Astrocyte of the hippocampus (primary cell): ENCODE measurements around the gene IPPK.
"Not testable (repeated sequence)": the region's sequence is repeated elsewhere in the genome, so short reads cannot be mapped to it uniquely, and the experiment has no call there.

Experiments
- DNase-seq: peaks from one replicate; pipeline ENCODE4 v3.0.0; 2011; ENCODE audit warnings: low read depth, low spot score

IPPK gene

DNA sequence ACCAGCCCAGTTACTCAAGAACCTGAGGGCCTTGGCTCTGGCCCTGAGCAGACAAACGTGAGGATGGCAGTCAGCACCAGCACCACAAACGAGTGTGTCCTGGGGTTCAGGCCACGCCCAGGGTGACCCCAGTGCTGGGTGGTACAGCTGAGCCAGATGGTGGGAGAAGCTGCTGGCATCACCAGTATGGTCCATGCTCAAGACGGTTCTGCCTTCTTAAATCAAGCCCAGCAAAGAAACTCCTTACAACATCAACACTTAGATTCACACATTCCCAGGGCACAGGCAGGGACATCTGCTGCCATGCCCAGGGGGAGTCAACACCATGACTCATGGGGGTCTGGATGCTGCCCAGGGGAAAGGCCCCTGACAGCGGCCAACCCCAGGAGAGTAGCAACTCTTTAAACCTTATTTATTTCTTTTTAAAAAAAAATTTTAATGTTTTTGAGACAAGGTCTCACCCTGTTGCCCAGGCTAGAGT is 31.3 kb downstream of the IPPK start:
- no peak for DNase-seq

GRCh38 chr9:92637886-92638620 is 31.9 kb downstream of the IPPK start:
- DNase-seq = no peak

GRCh38 chr9:92637326-92637725 is 32.6 kb downstream of the IPPK start:
- no peak for DNase-seq

DNA sequence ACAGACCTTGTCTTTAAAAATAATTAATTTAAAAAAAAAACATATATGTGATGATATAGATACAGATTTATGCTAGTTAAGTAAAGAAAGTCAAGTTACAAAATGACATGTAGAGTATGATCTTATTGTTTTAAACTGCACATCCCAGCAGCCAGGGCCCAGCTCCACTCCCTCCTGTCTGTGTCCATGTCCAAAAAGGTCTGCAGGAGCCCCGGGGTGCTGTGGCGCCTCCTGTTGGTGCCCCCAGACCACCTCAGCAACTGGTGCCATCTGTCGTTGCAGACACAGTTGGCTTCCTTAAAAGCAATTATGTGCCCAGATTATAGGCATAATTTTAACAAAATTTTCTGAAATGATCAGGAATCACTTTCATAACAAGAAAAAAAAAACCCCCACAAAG is 33.3 kb downstream of the IPPK start:
- no peak for DNase-seq

- DNase-seq = no peak
Observed at GRCh38 chr9:92635760-92636159, 34.2 kb downstream of the IPPK start.

DNA sequence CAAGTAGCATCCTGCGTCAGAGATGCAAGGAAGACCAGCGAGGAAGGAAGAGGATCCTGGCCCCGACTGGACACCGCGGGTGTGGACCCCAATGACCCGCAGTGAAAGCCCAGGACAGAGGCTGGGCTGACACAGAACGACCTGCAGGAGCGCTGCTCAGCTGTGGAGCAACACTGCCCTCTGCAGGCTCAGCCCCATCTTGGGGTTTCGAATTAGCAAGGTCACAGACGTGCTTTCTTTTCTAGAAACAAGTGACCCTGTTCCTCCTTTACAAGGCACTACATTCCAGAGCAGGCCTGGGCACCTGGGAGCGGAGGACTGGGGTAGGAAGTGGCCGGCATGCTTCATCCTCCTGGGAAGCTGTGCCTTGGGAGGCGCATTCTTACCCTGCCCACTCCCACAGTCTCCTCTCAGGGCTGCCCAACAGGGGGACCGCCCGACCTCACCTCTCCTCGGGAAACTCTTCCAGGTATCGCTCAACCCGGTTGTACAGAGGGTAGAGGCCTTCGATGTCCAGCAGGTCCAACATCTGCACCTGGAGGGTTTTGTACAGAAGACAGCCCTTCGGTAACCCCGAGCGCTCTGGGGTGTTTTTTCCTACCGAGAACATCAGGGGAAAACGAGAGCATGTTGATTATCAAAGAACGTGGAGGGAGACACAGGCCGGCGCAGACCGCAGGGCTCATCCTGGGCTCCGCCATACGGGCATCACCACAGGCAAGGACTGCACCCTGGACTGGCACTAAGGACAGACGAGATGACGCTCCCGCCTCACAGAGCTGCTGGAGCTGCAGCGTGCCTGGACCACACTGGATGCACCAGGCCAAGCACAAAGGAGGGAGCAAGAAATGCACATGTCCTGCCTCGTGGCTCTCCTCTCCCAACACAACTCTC is 35.0 kb downstream of the IPPK start:
- peak; percentile 84 for DNase-seq

DNA sequence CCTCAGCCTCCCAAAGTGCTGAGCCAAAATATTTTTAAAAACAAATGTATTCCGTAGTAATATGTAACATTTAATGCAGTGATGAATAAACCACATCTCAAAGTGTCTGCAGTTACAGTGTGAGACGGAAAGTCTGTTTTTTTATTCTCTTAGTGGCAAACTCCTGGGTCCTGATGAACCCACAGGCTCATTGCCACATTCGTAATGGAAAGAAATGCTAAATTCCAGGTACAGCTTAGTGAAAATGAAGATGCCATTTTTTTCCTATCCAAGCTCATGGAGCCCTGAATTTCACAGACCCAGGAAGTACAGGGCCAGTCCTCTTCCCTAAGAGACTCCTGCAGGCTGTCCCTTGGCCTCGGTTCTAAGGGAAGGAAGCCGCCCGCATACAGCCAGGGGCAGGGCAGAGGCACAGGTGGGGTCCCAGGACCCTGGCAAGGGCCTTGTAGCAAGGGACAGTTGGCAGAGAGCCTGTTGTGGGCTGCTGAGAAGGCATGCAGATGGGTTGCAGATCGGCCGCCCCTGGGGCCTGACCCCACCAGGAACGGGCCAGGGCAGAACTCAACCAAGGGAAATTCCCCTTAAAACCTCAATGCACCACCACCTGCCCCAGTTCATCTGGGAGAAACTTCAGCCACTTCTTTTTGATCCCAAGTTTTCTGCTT is 36.2 kb downstream of the IPPK start:
- no peak for DNase-seq

GRCh38 chr9:92632641-92633040 is 37.3 kb downstream of the IPPK start:
- no peak for DNase-seq

- no peak for DNase-seq
Observed at GRCh38 chr9:92631452-92632343, 38.2 kb downstream of the IPPK start.

DNA sequence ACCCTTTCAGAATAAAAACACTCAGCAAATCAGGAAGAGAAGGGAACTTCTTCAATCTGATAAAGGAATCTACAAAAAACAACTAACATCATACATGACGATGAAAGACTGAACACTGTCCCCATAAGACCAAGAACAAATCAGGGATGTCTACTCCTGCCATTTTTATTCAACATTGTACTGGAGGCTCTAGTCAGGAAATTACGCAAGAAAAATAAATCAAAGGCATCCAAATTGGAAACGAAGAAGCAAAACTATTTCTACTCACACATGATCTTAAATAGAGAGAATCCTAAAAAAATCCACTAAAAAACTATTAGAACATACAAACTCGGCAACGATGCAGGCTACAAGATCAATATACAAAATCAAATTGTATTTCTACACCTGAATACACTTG is 42.3 kb downstream of the IPPK start:
- DNase-seq = no peak

GRCh38 chr9:92626484-92626883 is 43.4 kb downstream of the IPPK start:
- no peak for DNase-seq

DNA sequence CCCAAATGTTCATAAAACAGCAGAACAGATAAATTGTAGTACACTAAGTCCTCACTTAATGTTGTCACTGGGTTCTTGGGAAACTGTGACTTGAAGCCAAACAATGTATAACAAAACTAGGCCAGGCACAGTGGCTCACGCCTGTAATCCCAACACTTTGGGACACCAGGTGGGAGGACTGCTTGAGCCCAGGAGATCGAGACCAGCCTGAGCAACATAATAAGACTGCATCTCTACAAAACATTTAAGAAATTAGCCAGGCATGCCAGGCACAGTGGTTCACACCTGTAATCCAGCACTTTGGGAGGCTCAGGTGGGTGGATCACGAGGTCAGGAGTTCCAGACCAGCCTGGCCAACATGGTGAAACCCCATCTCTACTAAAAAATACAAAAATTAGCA is 46.0 kb downstream of the IPPK start:
- DNase-seq = not testable (repeated sequence)

GRCh38 chr9:92620845-92621244 is 49.1 kb downstream of the IPPK start:
- no peak for DNase-seq

GRCh38 chr9:92619601-92620300 is 50.2 kb downstream of the IPPK start:
- DNase-seq = no peak

GRCh38 chr9:92618633-92619225 is 51.2 kb downstream of the IPPK start:
- DNase-seq = no peak

DNA sequence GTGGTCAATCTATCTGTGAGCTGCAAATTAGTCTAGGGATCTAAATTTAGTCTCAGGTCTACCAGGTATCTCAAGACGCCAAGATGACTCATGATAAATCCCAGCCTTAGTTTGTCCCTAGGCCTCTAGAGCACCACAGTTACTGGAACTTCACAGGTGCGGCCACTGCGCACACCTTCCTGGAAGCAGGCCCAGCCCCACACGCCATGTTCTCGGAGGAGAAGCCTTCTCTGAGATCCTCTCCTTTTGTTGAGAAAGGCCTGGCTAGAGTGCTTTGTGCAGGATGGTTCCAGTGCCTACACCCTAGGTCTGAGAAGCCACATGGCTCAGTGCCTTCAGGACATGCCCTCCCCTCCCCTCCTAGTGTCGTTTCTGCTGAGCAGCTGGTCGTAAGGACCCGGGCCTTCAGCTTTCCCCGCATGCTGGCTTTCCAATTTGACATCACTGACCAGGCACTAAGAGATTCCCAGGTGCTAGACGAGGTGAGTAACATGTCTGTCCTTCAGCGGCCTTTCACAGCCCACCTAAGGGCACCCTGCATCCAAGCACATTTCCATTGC is 51.9 kb downstream of the IPPK start:
- no peak for DNase-seq

- DNase-seq = no peak
Observed at GRCh38 chr9:92617195-92617813, 52.6 kb downstream of the IPPK start.

- DNase-seq = no peak
Observed at GRCh38 chr9:92616655-92617111, 53.2 kb downstream of the IPPK start.

GRCh38 chr9:92616199-92616641 is 53.7 kb downstream of the IPPK start:
- no peak for DNase-seq
